Prostate gland (tissue), 2 donors: ENCODE data around the gene ATP6V1C2.

ENCODE experiments used
- CTCF ChIP-seq, 4 experiments: fragments of 200-600 bp in 2 of 4; fragments of 450-650 bp in 2 of 4; sonication (generic) in 2 of 4; IDR thresholded peaks; 1 replicate in 3 of 4; 2 replicates in 1 of 4; pipeline ENCODE4 v1.5.1; 2016 to 2019; ENCODE audit warnings: antibody characterized with exemption in 4 of 4, mild to moderate bottlenecking in 2 of 4, moderate library complexity in 2 of 4
- POLR2AphosphoS5 ChIP-seq: sonication (generic); formaldehyde crosslinking; IDR thresholded peaks from one replicate; pipeline ENCODE4 v1.6.1; 2017; ENCODE audit warnings: antibody characterized with exemption

- no peak for TF ChIP-seq CTCF (IDR thresholded peaks at IDR 0.05)
- no peak for TF ChIP-seq POLR2AphosphoS5
These were observed 21.2 kb upstream of the ATP6V1C2 start for GRCh38 chr2:10700078-10700803.
